LoVo (cell line): ENCODE measurements around the gene SERPINA10.
"Not testable (repeated sequence)": the region's sequence is repeated elsewhere in the genome, so short reads cannot be mapped to it uniquely, and the experiment has no call there.

Experiments
- DNase-seq: peaks from one replicate; pipeline ENCODE4 v3.0.0-alpha.2; 2016; ENCODE audit warnings: low spot score

Gene SERPINA10

DNA sequence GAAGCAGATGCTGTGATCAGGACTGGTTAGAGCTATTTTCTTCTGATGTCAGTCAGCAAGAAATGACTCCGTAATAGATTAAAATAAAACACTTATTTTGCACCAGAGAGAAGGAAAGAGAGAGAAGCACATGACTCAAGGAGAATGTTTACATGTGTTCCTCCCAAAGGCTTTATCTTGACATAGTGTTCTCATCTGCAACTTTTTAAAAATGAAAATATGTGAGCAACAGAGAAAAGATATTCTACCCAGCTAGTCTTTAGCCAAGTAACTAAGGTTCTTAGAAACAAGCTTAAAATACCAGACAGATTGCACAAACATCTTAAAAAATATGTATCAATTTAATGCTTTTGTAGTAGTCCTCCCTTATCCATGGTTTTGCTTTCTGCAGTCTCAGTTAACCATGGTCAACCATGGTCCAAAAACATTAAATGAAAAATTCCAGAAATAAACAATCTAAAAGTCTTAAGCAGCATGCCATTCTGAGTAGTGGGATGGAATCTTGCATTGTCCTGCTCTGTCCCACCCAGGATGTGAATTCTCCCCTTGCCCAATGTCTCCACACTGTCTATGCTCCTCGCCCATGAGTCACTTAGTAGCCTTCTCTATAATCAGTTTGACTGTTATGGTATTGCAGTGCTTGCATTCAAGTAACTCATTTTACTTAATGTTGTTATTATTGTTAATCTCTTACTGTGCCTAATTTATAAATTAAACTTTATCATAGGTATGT is 9.9 kb downstream of the SERPINA10 start:
- no peak for DNase-seq

DNA sequence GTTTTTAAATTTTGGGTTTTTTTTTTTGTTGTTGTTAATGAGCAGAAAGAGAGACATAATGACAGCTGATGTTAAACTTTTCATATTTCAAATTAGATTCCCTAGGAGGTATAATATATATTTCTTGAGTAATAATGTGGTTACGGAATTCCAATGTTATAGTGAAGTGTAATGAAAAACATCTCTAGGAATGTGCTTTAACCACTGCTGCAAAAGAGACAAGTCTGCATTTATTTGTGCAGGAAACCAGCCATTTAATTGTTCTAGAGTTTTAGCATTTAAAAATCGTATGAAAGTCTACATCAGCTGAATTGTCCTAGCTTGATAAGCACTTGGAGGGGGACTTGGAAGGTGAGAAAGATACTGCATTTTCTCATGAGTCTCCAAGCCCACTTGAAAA is 14.3 kb downstream of the SERPINA10 start:
- no peak for DNase-seq

DNA sequence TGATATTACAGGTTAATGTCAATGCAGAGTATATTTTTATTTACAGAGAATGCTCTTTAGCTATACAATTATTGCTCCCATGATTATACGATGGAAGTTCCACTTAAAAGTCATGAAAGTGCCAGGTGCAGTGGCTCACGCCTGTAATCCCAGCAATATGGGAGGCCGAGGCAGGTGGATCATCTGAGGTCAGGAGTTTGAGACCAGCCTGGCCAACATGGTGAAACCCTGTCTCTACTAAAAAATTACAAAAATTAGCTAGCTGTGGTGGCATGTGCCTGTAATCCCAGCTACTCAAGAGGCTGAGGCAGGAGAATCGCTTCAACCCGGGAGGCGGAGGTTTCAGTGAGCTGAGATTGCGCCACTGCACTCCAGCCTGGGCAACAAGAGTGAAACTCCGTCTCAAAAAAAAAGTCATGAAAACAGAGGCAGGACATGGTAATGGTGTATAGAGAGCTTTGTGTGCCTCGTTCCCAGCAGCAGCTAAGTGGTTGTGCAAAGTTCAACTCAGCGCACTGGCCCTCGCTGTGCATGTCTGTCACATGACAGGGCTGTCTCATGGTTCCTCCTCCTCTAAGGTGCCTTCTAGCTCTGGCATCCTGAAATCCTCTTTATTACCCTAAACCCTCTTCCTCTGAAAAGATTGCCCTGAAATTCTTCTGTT is 16.0 kb downstream of the SERPINA10 start:
- DNase-seq = not testable (repeated sequence)

DNA sequence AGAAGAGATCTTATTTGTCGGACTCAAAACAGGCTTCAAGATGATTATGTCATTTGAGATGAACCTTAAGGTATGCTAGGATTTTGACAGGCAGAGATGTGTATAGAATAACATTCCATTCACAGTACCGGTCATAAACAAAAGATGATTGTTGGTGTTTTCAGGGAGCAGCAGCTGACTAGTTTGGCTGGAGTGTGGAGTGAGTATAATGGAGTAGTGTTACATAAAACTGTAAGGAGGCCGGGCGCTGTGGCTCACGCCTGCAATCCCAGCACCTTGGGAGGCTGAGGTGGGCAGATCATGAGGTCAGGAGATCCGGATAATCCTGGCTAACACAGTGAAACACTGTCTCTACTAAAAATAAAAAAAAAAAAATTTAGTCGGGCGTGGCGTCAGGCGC is 23.9 kb downstream of the SERPINA10 start:
- no peak for DNase-seq

DNA sequence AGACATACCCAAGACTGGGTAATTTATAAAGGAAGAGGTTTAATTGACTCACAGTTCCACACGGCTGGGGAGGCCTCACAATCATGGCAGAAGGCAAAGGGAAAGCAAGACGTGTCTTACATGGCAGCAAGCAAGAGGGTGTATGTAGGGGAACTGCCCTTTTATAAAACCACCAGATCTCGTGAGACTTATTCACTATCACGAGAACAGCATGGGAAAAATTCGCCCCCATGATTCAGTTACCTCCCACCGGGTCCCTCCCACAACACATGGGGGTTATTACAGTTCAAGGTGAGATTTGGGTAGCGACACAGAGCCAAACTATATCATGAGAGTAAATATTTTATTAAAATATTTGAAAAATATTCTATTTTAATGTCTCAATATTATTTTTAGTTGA is 24.5 kb downstream of the SERPINA10 start:
- DNase-seq = not testable (repeated sequence)

DNA sequence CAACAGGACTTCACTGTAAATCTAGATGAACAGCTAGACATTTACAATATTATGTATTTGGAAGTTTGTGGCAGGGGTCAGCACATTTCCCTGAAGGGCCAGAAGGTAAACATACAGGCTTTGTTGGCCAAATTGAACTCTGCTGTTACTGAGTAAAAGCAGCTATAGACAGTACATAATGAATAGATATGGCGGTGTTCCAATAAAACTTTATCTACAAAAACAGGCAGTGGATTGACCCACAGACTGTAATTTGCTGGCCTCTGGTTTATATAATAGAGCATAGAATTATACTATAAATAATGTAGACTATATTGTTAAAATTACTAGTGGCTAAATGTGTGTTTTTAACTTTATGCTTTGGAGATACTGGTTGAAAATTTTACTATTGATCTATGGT is 25.7 kb downstream of the SERPINA10 start:
- no peak for DNase-seq

DNA sequence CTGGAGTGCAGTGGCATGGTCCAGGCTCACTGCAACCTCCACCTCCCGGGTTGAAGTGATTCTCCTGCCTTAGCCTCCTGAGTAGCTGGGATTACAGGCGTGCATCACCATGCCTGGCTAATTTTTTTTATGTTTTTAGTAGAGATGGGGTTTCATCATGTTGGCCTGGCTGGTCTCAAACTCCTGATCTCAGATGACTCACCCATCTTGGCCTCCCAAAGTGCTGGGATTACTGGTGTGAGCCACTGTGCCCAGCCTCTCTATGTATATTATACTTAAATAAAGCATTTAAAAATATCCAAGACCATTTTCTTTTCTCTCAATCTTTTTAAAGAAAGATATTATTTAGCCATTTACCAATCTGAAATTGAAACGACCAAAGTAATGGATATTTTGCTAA is 28.9 kb downstream of the SERPINA10 start:
- not testable (repeated sequence) for DNase-seq

DNA sequence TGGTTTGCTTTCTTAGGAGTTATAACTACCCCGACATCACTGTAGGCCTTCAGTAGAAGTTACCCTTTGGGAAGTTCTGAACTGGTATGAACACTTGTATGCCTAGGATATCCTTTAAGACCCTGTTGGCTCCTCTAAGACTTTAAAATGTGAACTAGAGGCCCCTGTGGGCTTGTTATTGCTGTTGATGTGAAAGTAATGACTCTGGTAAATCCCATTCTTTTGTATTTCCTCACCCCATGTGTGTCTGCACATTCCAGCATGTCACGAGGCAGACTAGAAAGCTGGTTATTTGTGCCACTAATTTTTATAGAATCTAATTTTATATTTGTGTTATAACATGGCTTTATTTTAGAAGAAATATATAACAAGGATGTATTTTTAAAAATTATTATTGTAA is 48.9 kb downstream of the SERPINA10 start:
- no peak for DNase-seq

DNA sequence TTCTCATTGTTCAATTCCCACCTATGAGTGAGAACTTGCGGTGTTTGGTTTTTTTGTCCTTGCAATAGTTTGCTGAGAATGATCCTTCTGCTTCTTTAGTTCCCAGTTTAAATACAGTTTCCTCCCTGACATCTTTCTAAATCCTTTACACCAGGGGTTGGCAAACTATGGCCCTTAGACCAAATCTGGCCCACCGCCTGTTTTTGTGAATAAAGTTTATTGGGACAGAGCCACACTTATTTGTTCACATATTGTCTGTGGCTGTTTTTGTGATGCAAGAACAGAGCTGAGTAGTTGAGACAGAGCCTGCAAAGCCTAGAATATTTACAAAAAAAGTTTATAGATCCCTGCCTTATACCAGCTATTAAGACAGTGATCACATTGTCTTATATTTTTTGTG is 53.7 kb downstream of the SERPINA10 start:
- DNase-seq = no peak

DNA sequence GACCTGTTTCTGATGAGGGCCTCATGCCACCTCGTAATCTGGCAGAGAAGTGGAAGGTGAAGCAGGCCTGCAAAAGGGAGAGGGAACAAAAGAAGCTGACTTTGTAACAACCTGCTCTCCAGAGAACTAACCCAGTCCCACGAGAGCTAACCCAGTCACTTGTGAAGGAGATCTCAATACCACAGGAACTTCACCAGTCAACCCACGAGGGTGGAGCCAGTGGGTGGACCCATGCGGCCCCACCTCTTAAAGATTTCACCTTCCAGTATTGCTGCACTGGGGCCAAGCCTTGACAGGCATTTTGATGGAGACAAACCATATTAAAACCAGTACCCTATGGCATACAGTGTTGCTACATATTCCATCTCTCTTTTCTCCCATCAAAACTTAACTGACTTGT is 55.1 kb downstream of the SERPINA10 start:
- DNase-seq = no peak

DNA sequence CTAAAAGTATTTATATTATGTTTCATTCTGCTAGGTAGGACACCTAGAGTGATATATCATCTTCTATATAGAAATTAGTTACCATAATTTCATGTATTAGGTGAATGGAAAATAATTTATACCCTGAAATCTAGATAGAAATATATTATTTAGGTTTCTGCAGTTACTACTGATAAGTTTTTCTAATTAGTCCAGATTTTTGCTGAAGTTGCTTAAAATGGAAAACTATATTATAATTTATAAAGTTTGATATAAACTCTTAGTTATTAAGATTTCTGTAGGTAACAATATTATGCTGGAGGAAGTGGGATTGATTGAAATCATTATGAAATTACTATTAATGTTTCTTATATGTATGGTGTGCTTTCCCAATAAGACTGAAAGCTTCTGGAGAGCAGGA is 56.0 kb downstream of the SERPINA10 start:
- DNase-seq = no peak
